G401 (cell line): ENCODE measurements around the gene HPGD. TPM values are rescaled to one million over a fixed set of nuclear protein-coding genes. Genes with fewer than 3 reads are reported as not detected.

Source experiments
- DNase-seq: peaks from one replicate; pipeline ENCODE4 v3.0.0-alpha.2; 2015; ENCODE audit warnings: low spot score
- in situ Hi-C: cut with HindIII; loops from 2 replicates; pipeline ENCODE4 v1.10.0; 2016; ENCODE audit warnings: low sequenced_read_pairs, mixed read lengths
- total RNA-seq: library from RNA; depleted of rRNA; stranded (reverse); fragments of >200 nt; shearing (Covaris generic); gene quantifications from 2 replicates; pipeline ENCODE4 v1.2.3, GENCODE V29; 2014

HPGD gene
- total RNA-seq, 1 experiment from 2014 or later = not detected

DNA sequence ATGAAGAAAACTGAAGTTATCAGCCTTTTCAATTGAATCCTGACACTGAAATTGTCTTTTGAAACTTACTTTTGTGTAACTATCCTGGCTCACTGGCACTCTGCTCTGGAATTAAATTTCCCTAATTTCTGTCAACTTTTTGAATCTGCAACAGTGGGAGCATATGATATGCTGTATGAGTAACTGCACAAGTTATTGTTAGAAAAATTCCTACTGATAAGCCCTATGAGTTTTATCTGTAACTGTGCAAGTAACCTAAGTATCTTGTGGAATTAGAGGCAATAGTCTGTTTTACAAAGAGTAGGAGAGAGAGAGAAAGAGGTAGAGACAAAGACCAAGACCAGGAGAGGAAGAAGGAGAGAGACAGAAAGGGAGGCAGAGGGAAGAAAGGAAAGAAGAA is 9.2 kb upstream of the HPGD start:
- in situ Hi-C loops = no loop called here
- DNase-seq = no peak

DNA sequence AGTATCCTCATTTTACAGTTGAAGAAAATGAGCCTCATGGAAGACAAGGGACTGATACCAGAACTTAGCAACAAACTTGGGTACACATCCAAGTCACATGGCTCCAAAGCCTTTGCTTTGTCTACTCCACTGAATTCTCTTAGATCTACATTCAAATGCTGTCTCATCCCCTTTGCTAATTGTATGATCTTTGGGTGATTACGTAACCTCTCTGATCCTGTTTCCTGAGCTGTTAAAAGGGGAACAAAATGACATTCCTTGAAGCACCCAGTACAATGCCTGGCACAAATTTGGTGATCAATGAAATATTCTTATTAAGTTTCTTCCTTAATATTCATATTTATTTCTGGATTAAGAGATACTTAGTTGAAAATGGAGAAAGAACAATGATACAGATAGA is 5.9 kb upstream of the HPGD start:
- no peak for DNase-seq
- in situ Hi-C loops = no loop called here

DNA sequence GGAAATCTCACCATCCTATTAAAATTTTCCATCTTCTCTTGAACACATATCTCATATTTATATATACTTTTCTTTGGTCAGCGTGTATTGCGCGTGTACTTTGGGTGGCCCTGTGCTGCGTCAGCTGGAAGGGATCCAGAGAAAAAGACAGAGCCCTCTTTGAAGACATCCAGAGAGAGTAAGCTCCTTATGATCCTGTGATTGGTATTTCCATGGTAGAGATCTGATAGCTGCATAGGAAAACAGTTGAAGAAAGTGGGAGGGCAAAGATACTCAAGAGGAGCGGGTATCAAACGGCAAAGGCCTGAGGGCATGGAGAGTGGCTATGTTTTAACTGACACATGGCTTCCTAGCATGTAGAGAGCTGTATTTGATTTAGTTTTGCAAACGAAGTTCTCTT is 4.4 kb upstream of the HPGD start:
- in situ Hi-C loops = no loop called here
- no peak for DNase-seq

DNA sequence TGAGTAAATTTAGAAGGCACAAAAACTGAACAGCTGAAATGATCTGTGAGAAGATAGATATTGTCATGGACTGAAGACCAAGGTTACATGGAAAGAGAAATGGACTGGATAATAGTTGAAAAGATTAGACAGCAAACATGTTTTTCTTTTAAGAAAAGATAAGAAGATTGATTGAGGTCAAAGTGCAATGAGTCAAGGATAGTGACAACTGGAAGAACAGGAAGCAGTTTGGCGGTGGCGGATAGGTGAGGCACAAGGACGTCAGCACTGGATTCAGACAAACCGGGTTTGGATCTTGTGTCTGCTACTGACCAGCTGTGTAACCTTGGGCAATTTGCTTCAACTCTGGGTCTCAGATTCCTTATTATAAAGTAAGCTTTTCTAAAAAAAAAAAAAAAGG is 2.0 kb upstream of the HPGD start:
- no peak for DNase-seq
- in situ Hi-C loops = no loop called here

DNA sequence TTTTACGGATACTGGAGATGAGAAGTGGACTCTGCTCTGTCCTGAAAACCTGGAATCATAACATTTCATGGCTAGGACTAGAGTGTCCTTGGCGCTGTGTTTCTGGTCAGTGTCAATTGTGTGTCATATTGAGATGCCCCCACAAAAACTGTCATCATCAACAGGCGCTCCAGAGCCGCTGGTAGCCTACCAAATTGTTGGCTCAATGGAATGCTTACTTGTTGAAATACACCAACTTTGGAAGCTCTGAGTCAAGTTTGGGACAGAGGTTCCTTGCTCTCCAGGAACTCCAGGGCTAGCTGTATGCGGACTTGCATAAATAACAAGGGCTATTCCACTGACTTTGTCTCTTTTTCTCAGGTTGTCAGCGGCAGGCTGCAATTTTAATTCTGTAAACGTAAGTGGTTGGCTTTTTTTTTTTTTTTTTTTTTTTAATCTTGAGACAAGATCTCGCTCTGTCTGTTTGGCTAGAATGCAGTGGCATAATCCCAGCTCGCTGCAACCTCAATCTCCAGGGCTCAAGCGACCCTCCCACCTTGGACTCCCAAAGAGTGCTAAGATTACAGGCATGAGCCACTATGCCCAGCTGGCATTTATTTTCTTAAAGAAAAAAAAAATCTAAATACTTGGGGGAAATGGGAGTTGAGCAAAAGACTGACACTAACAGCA is 871 bp upstream of the HPGD start:
- no peak for DNase-seq
- in situ Hi-C loops = no loop called here

DNA sequence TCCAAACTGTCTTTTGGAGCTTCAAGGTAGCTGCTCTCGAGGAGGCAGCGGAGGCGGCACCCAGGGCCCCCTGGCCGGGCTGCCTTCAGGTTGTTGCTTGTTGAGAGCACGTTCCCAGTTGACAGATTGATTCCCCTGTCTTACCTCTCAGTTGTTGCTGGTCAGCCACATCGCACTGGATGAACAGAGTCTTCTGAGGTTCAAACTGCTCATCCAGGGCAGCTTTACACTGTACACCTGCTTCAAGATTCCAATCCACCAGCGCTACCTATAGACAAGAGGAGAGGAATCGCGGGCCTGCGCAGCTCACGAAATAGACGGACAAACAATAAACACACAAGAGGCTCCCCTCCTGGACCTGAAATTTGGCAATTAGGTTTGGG is 497 bp downstream of the HPGD start:
- in situ Hi-C loops = no loop called here
- no peak for DNase-seq

DNA sequence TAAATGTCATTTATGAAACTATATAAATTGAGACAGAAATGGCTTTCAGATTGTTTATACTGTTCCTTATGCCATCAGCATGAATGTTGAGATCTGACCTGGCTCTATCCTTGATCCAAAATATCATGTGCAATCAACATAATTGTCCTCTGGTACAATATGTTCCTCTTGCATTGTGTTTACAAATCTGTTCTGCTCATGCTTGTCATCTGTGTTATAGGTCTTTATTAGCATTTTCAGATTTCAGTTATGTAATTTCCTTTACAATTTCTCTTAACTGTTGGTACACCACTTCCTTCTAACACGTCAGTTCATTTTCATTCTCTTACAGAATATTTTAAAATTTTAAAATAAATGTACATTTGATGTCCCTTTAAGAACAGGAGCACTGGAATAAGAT is 1.6 kb downstream of the HPGD start:
- in situ Hi-C loops = no loop called here
- DNase-seq = no peak

DNA sequence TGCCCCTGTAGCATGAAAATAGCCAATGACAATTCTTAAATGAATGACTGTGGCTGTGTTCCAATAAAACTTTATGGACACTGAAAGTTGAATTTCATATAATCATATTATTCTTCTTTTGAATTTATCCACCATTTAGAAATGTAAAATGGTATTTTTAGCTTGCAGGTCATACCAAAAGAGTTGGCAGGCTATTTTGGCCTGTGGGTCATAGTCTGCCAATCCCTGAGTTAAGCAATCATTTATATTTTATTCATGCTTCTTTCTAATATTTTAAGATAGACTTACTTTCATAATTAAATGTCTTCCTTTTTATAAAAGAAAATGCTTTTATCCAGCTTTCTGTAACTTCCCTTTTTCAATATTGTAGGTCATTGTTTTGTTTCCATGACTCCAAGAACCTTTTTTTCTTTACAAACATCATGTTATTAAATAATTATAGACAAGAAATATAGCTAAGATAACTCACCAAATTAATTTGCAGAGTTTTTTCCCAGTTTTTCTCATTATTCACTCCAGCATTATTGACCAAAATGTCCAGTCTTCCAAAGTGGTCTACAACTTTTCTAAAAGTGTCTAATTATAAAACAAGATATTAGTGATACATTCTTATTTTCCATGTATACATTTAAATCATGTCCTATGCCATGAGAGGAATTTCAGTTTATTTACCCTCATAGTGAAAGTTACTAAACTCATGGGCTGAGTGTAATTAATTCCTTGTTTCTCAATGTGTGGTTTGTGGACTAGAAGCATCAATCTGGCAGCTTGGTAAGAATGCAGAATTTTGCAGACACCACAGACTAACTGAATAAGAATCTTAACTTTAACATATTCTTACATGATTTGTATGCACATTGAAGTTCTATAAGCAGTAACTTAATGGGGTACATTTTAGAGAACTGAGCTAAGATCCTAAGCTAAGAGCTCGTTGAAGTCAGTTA is 4.5 kb downstream of the HPGD start:
- in situ Hi-C loops = no loop called here

DNA sequence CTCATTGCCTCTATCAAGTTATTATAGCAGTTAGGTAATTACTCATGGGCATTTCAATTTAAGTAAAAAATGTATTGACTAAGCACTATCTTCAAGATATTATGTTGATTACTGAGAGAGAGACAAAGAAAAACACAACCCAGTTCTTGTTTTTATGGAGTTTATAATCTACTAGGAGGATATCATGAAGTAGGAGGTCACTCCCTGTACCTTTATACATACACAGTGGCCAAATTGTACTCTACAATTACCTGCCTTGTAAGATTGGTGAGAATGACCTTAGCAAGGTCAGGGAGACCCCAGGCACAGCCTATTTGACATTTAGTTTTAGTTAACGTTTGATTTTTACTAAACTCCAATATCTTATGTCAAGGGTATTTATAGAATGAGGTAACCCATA is 5.5 kb downstream of the HPGD start:
- in situ Hi-C loops = no loop called here
- DNase-seq = no peak

More for the DNA sequence above, 4.5 kb downstream of the HPGD start:
- DNase-seq = no peak

DNA sequence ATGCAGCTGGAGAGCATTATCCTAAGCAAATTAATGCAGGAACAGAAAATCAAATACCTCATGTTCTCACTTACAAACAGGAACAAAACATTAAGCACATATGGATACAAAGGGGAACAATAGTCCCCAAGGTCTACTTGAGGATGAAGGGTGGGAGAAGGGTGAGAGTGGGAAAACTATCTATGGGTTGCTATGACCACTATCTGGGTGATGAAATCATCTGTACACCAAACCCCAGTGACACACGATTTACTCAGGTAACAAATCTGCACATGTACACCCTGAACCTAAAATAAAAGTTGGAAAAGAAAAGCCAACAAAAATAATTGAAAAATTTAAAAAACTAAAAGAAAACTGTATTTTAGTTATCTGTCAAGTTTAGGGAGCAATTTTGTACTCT is 5.9 kb downstream of the HPGD start:
- DNase-seq = no peak
- in situ Hi-C loops = no loop called here

DNA sequence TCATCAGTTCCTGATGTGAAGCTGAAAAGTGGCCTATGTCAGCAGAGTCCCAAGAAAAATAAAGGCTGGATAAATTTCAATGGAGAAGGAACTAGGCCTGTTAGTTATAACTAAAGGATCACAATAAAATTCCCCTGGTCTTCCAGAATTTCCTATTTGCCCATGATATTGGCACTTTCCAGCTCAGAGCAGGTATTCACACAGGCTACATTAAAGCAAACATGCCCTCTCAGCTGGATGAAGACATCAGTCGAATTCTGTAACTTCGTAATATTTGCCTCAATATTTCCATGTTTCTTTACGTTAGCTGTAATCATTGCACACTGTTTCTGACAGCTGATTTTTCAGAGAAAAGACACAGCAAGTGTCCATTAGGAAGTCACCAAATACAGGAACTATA is 9.5 kb downstream of the HPGD start:
- DNase-seq = no peak
- in situ Hi-C loops = no loop called here

DNA sequence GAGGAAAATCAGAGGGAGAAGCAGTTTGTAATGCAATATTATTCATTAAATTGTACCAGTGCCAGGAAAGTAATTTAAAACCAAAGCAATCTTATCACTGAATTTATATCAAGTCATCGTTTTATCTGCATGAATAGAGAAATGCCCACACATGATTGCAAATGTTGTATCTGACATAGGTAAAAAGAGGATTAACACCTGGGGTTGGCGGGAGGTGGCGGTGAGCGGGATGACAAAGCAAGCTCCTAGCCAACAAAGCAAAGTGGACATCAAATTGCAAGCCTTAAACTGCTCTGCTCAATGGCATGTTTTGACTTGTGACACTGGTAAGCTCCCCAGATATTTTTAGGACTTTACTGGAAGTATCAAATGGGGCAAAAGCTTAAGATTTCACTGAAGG is 16.4 kb downstream of the HPGD start:
- DNase-seq = no peak
- in situ Hi-C loops = no loop called here

DNA sequence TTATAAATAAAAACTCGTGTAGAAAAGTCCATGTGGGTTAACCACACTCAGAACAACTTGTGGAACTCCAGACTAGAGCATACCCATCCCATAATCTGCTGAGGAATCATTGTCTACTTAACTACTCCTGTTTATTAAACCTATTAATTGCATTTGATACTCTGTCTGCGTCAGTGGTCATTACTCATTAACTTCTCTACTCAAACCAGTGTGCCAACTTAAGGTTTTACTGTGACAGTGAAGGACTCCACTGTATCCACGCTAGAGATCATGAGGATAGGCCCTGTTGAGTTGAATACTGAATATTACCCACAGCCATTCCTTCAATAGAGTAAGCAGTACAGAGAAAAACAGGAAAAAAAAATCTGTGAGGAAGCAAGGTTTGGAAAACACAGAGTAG is 17.3 kb downstream of the HPGD start:
- DNase-seq = no peak
- in situ Hi-C loops = no loop called here

DNA sequence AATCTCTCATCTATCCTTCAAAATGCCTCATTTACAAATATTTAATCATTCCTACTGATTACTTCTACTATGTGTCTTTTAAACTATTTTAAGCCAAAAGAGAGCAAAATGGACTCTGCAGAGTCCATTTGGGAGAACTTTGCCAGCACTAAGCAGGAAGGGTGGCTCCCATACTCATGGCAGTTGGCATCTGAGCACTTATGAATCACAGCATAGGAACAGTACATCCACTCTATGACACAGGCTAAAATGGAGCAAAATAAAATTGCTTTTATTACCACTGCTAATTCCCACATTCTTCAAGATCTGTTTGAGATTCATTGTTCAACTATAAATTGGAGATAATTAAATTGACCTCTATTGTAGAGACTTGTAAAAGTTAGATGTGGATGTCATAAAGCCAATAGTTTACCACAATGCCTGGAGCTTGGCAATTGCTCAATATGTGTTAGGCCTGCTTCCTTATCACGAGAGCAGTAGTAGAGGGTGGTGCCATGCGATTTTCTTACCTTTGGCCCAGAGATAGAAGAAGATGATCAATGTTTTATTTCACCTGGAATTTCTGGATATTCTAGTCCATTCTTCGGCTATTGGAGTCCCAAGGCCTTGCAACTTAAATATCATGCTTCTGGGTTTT is 19.1 kb downstream of the HPGD start:
- no peak for DNase-seq
- in situ Hi-C loops = no loop called here

DNA sequence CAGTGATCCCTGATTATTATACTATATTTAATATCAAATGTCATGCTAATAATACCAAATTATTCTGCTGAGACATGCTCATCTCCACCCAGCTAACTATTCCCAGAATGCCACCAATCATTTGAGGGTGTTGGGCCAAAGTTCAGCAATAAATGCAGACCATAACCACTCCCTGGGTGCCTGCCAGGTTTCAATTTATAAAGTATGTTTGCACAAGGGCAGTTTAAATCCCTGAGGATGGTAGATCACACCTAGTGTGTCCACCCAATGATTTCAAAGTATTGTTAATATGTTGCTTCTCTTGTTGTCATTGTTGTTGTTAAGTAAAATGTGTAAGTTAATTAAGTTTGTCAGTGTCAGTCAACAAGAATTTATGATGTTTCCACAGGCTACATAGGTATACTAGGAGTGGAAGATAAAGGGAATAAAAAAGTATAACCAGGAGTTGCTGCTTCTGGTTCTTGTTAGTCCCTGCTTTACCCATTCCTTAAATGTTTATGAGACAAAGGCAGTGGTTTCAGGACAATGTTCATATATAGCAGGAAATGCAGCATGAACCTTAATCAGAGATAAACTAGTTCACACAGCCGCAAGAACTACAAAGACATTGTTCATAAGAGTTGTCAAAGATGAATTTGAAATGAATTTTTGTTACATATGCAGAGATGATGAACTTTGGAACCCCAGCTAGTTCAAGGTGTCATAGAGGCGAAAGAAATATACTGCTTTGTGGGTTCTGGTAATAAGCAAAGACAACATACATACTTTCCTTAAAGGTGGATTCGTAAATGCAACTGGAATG is 25.5 kb downstream of the HPGD start:
- in situ Hi-C loops = no loop called here
- DNase-seq = no peak

DNA sequence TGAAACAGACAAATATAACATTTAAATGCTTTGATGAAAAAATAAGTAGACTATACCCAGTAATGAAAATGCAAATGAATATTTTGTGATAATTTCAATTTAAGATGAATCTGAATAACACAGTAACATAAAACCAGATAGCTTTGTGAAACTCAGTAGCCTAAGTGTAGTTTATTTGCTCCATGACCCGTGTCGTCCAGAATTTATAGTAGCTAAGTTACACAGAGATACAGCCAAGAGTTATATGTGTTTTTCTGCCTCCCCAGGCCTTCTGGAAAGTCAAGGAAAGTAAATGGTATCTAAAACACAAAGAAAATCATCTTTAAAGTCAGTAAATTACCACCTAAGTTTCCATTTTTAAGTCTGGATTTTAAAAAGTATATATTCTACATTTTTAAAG is 26.7 kb downstream of the HPGD start:
- DNase-seq = no peak
- in situ Hi-C loops = no loop called here

DNA sequence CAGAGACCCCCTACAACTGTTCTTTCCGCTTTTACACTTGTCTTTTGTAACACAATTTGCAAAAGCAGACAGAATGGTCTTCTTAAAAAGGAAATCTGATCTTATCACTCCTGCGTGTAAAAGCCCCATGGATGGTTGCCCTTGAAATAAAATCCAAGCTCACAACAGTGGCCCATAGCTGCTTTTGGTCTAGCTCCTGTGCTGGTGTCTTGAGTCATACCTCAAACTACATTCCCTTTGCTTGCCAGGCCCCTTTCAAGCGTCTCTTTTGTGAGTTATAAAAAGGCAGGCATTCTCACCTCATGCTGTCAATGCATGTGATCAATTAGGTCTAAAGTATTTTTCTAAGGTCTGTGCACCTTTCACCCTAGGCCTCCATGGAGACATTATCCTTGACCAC is 27.6 kb downstream of the HPGD start:
- in situ Hi-C loops = no loop called here
- no peak for DNase-seq

DNA sequence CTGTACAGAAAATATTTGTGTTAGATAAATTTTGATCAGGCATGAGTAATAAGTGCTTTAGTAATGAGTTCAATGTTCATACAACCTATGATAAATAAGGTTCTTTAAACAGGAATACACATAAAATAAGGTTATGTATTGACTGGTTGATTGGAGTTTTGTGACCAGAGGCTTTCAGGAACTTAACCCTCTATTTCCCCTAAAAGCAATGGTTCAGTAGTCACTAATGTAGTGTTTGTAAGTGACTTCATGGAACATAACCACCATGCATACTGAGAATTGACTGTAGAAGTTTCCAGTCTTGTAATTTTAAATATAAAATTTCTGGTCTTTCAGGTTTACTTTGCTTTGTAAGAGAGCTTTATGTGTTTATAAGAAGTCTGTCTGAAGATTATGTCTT is 28.1 kb downstream of the HPGD start:
- no peak for DNase-seq
- in situ Hi-C loops = no loop called here

DNA sequence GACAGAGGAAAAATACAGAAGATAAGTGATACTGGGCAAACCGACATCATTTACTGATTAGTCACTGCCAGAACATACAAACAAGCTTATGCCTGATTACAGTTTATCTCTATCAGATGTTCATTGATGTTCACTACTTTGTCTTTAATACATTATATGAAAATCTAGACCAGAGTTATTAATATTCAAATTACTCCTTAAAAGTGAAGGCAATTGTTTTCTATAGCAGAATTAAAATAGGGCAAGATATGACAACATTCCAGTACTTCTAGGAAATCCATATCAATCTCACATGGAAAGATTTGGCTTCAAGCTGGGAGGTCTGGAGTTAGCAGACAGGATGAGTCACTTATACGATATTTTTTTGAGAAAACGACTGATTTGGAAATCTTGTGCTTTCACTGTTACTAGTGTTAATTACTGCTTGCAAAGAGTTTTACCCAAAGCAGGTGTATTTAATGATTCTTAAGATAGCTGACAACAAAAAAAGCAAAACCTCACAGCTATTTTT is 31.8 kb downstream of the HPGD start:
- in situ Hi-C loops = no loop called here
- no peak for DNase-seq
